GM10266 (cell line): ENCODE measurements around the gene PTGS1.

ENCODE experiments used
- DNase-seq: peaks from one replicate; pipeline ENCODE4 v3.0.0; 2012; ENCODE audit errors: extremely low spot score
- TF ChIP-seq, protein P1 (sequence below): IDR thresholded peaks from 2 replicates; pipeline ENCODE4 v1.5.1; 2012; ENCODE audit warnings: mild to moderate bottlenecking, low read depth; ENCODE audit not compliant: control insufficient read depth, insufficient read depth; ENCODE audit errors: missing control alignments

PTGS1 gene

DNA sequence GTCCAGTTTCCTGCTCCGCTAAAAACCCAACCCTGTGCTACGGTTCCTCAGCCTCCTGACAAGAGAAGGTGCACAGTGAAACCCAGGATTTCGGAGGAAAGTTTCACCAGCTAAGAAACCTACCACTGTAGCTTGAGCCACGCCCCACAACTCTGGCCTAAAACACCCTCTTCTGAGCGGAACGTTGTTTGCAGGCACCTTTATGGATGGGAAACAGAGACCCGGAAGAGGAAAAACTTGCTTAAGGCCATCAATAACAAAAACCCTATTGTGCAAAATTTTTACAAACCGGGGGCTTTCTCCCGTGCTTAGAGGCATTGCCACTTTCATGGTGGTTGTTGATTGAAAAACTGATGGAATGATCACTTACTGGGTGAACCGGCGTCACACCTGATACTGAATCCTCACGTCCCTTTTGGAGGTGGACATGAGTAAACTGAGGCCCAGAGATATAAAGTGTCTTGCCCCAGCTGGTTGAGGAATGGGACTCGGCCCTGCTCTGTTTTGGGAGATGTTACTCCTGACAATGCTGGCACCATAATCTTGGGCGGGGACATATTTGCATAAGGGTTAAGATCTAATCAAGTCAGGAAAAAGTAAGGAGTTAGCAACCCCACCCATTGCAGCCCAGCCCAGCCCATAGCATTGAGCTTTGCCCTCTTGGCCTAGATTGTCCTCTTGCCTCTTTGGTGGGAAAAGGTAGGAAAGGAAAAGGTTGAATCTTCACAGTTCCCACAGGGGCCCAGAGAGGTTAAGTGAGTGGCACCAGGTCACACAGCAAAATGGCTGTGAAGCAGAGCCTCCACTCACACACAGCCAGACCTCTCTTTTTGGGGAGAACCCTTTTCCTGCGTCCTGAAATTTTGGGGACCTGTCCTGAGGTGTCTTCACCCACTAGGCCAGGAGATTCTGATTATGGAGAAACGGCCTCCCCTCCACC, 23.2 kb upstream of the PTGS1 start:
- TF ChIP-seq, protein P1, sequence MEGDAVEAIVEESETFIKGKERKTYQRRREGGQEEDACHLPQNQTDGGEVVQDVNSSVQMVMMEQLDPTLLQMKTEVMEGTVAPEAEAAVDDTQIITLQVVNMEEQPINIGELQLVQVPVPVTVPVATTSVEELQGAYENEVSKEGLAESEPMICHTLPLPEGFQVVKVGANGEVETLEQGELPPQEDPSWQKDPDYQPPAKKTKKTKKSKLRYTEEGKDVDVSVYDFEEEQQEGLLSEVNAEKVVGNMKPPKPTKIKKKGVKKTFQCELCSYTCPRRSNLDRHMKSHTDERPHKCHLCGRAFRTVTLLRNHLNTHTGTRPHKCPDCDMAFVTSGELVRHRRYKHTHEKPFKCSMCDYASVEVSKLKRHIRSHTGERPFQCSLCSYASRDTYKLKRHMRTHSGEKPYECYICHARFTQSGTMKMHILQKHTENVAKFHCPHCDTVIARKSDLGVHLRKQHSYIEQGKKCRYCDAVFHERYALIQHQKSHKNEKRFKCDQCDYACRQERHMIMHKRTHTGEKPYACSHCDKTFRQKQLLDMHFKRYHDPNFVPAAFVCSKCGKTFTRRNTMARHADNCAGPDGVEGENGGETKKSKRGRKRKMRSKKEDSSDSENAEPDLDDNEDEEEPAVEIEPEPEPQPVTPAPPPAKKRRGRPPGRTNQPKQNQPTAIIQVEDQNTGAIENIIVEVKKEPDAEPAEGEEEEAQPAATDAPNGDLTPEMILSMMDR = no peak
- DNase-seq = no peak

DNA sequence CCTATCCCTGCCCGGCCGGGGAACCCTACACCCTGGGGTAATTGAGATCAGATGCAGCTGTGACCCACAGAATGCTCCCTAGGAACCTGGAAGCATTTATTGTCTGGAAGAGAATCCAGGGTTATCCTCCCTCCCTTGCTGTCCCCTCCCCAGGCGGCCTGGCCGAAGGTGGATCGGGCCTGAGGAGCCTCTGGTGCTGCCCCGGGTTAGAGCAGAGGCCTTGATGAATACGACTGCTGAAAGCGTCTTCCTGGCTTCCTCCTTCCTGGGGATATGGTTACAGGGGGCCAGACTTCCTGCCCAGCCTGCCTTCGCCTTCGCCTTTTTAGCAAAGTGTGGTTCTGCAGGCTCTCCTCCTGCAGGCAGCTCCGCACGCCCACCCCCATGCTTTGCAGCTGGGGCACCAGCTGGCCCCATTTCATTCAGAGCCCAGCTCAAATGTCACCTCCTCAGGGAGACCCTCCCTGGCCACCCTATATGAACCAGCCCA, 22.5 kb upstream of the PTGS1 start:
- DNase-seq = no peak
- TF ChIP-seq, protein P1 = no peak

DNA sequence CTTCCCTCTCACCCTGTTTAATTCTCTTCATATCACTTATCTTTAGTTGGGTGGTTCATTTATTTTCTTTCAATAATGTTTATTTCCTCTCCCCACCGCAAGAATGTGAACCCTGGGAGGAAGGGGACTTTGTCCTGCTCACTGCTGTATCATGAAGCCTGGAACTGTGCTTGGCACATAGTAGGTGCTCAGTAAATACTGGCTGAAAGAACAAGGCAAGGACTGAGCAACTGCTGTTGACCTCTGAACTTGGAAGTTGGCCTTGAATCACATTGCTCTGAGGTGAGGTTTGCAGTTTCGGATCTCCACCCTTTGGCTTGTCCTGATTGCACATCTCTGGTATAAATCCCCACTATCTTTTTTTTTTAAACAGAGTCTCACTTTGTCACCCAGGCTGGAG, 22.0 kb upstream of the PTGS1 start:
- TF ChIP-seq, protein P1 = no peak

DNA sequence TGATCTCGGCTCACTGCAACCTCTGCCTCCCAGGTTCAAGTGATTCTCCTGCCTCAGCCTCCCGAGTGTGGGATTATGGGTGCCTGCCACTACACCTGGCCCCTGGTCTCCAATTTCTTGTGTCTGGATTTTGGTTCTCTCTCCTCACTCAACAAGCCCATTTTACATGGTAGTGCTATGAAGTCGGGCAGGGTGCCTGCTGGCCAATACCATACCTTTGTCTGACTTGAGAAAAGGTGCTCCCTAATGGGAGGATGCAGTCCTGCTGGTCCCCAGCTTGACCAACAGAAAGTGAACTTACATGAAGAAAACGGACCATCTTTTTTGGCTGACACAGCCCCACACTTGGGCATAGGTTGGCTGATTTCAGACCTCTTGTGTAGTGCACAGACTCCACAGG, 21.6 kb upstream of the PTGS1 start:
- DNase-seq = no peak
- TF ChIP-seq, protein P1 = no peak

More for the DNA sequence above, 22.0 kb upstream of the PTGS1 start:
- no peak for DNase-seq

DNA sequence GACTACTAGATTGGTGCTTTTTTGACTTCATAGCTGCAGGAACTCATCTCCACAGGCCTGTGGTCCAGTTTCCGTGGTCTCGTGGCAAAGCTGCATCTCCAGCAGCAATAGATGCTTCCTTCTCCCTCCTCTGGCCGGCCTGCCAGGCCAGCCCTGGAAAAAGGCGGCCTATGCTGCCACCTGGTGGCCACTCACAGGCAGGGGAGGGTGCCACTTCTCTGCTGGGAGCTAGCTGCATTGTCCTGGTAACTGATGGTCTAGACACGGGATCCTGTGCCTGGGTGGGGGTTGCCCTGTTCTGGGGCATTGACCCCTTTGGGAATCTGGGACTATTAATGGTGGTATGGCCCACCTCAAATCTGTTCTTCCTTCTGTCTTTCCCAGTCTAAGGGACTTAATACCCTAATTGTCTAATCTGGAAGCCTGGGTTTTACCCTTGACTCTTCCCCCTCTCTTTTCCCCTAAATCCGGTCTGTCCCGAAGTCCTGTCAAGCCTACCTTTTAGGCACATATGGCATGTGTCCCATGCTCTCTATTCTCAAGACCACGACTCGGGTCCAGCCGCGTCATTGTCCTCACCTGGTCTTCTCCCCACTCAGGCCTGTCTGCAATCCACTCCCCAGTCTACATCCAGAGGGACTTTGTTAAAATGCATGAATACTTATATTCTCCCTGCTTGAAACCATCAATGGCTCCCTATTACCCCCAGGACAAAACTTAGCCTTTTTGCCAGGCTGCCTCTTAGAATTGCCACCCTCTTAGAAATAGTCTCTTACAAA, 20.1 kb upstream of the PTGS1 start:
- TF ChIP-seq, protein P1 = peak; percentile 96
- peak; percentile 86 for DNase-seq

DNA sequence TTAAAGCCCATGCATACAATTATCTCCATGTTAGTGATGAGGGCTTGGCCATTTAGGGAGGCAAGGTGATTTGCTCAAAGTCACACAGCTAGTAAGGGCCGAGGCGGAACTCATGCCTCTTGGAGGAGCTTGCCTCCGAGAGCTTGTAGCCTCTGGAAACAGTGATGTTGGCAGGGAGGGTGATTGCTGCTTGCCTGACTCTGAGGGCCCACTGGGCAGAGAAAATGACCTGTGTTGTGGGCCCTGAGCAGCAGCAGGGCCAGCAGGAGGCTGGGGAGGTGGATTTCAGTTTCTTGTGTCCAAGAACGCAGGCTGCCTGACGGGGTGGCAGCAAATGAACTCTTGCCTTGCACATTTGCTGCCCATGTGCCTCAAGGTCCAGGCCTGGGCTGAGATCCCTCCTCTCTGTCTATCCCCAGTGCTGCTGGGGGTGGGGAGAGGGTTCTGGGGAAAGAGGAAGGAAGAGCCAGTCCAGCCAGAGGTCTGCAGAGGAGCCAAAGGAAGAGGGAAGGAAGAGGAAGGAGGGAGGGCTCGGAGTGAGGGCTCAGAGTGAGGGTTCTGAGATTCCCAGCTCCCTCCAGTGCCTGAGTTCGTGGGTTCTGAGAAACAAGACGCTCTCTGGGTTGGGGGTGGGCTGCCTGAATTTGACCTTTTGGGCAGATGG, 16.2 kb upstream of the PTGS1 start:
- TF ChIP-seq, protein P1 = no peak
- no peak for DNase-seq
